ENCODE results near the gene MEIS1. TPM values are rescaled to one million over a fixed set of nuclear protein-coding genes. Genes with fewer than 3 reads are reported as not detected.
A peak's percentile ranks its signal among the peaks of the same experiment; 100 is the strongest.

Gene MEIS1
- total RNA-seq, 1 donor from 2014 or later, result 61.8 TPM

- DNase-seq (ENCODE audit: low spot score), result no peak
Observed at GRCh38 chr2:66566726-66567399, 131.9 kb downstream of the MEIS1 start.

- DNase-seq (ENCODE audit: low spot score), result no peak
Observed at GRCh38 chr2:66567729-66568128, 132.8 kb downstream of the MEIS1 start.

GRCh38 chr2:66568650-66569300 lies 133.8 kb downstream of the MEIS1 start:
- no peak for DNase-seq (ENCODE audit: low spot score)

- DNase-seq (ENCODE audit: low spot score), result no peak
Observed at GRCh38 chr2:66569321-66569851, 134.5 kb downstream of the MEIS1 start.

GRCh38 chr2:66569974-66570373 lies 135.0 kb downstream of the MEIS1 start:
- DNase-seq (ENCODE audit: low spot score), result no peak

GRCh38 chr2:66570471-66570870 lies 135.5 kb downstream of the MEIS1 start:
- no peak for DNase-seq (ENCODE audit: low spot score)

GRCh38 chr2:66571918-66572317 lies 137.0 kb downstream of the MEIS1 start:
- no peak for DNase-seq (ENCODE audit: low spot score)

- DNase-seq (ENCODE audit: low spot score), result no peak
Observed at GRCh38 chr2:66572391-66572790, 137.5 kb downstream of the MEIS1 start.

GRCh38 chr2:66573416-66573815 lies 138.5 kb downstream of the MEIS1 start:
- DNase-seq (ENCODE audit: low spot score), result peak; percentile 68

- peak; percentile 60 for DNase-seq (ENCODE audit: low spot score)
Observed at GRCh38 chr2:66573821-66574233, 138.9 kb downstream of the MEIS1 start.

GRCh38 chr2:66574701-66575624 lies 140.0 kb downstream of the MEIS1 start:
- DNase-seq (ENCODE audit: low spot score), result peak; percentile 75

- peak; percentile 51 for DNase-seq (ENCODE audit: low spot score)
Observed at GRCh38 chr2:66575625-66576310, 140.8 kb downstream of the MEIS1 start.

GRCh38 chr2:66576311-66576560 lies 141.3 kb downstream of the MEIS1 start:
- no peak for DNase-seq (ENCODE audit: low spot score)

- DNase-seq (ENCODE audit: low spot score), result no peak
Observed at GRCh38 chr2:66576561-66577320, 141.8 kb downstream of the MEIS1 start.

GRCh38 chr2:66577321-66578053 lies 142.6 kb downstream of the MEIS1 start:
- no peak for DNase-seq (ENCODE audit: low spot score)

GRCh38 chr2:66578054-66578686 lies 143.2 kb downstream of the MEIS1 start:
- no peak for DNase-seq (ENCODE audit: low spot score)

- DNase-seq (ENCODE audit: low spot score), result no peak
Observed at GRCh38 chr2:66578687-66579106, 143.8 kb downstream of the MEIS1 start.

GRCh38 chr2:66579186-66580126 lies 144.5 kb downstream of the MEIS1 start:
- DNase-seq (ENCODE audit: low spot score), result no peak
